ENCODE results near the gene CAPN8.
A peak's percentile ranks its signal among the peaks of the same experiment; 100 is the strongest.

Gene CAPN8

GRCh38 chr1:223665592-223666312 lies at the start of gene CAPN8:
Gene CAPN8, minus strand, starts transcription at chr1:223665701. Its CDS starts 55 bp downstream, at chr1:223665646.
- DNase-seq = no peak

DNA sequence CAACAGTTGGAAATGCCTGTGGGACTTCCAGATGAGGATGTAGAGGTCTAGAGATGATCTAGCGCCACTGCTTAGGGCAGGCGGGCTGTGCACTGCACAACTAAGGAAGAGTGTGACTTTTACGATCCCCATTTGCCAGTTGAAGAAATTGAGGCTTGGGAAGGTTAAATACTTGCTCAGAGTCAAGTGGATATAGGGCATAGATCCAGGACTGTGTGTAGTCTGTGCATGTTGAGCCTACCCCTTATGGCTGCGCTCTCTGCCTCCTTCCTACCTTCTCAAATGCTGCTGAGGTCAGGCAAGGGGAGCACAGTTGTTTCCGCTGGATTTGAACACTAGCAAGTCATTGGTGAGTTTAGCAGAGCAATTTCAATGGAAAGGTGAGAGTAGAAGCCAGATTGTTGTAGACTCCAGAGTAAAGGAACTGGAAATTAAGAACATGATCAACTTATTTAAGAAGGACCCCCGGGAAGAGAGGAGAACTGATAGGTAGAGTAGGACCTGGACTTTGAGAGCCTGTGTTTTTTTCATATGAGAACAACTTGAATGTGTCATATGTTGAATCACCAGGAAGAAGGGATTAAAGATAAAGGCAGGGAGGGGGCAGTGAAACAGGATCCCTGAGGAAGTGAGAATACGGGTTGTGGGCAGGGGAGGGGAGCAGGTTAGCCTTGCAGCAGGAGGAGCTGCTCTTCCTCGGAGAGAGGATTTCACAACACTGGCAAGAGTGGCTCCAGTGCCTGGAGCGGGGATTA lies 49.5 kb upstream of the CAPN8 start:
- no peak for DNase-seq

DNA sequence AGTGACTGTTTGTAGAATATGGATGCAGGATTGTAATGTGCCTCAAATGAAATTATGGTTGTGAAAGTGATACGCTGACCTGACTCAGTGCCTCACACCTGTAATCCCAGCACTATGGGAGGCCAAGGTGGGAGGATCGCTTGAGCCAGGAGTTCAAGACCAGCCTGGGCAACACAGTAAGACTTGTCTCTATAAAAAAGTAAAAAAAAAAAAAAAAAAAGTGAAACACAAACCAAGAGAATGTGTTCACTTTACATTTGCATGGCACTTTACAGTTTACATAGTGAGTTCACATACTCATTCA lies 48.9 kb upstream of the CAPN8 start:
- DNase-seq = no peak

GRCh38 chr1:223713546-223714420 lies 48.3 kb upstream of the CAPN8 start:
- DNase-seq = no peak

DNA sequence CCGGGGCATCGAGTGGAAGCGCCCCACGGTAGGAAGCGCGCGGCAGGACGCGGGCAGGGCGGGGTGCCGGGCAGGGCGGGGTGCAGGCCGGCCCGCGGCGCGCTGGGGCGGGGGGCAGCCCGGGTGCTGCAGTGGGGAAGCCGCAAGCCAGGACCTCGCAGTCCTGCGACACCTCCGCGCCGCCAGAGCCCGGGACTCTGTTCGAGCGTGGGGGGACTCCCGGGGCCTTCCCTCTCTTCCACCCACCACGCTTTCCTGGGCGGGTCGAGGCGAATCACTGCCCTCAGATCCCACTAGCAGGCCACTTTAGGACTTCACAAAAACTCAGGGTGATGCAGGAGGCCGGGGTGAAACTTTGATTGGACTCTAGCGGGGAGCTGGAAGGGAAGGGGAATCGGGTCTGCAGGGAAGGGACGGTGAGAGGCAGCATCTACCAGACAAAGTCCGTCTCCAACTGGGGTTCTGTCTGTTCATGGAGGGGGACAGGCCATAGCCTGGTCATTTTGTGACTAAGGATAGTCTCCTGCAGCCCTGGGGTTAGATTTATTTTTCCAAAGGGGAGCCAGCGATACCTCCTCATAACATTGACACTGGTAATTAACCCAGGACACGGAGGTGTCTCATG lies 47.5 kb upstream of the CAPN8 start:
- peak; percentile 58 for DNase-seq

DNA sequence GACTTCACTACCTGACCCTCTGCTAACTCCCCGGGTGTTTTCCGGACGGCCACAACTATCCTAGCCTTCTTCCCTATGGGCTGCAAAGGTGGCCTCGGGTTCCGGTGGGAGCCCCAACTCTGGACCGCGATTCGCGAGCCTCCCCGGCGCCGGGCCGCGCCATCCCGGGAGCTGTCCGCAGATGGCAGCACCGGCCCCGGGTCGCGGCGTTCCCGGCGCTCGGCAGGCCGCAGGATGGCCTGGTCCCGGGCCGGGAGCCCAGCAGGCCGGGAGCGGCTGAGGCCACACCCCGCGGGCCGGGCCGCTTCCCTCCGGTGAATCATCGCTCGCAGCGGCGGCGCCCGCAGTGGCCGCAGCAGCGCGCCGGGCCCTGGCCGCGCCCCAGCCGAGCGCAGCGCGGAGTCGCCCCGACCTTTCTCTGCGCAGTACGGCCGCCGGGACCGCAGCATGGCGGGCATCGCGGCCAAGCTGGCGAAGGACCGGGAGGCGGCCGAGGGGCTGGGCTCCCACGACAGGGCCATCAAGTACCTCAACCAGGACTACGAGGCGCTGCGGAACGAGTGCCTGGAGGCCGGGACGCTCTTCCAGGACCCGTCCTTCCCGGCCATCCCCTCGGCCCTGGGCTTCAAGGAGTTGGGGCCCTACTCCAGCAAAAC lies 46.8 kb upstream of the CAPN8 start, which contains the start of gene CAPN2:
Gene CAPN2, plus strand, starts transcription at position 346 of the 656 bp plus-strand sequence. Its CDS starts 102 bp downstream, at position 448.
- DNase-seq = peak; percentile 55

- no peak for DNase-seq
Measured at GRCh38 chr1:223711747-223712193, 46.3 kb upstream of the CAPN8 start.

DNA sequence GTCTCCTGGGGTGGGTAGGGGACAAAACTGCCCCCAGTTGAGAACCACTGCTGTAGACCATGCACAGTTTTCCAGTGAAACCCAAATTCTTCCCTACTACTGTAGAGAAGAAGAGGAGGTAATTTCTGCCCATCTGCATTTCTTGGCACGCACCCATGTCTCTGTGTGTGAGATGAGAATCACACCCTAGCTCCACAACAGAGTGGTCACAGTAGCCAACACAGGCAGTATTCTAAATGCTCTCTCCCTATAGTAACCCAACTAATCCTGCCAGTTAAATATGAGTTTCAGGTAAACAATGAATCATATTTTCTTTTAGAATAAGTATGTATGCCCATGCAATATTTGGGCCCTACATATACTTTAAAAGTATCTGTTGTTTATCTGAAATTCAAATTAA lies 45.7 kb upstream of the CAPN8 start:
- DNase-seq = no peak

DNA sequence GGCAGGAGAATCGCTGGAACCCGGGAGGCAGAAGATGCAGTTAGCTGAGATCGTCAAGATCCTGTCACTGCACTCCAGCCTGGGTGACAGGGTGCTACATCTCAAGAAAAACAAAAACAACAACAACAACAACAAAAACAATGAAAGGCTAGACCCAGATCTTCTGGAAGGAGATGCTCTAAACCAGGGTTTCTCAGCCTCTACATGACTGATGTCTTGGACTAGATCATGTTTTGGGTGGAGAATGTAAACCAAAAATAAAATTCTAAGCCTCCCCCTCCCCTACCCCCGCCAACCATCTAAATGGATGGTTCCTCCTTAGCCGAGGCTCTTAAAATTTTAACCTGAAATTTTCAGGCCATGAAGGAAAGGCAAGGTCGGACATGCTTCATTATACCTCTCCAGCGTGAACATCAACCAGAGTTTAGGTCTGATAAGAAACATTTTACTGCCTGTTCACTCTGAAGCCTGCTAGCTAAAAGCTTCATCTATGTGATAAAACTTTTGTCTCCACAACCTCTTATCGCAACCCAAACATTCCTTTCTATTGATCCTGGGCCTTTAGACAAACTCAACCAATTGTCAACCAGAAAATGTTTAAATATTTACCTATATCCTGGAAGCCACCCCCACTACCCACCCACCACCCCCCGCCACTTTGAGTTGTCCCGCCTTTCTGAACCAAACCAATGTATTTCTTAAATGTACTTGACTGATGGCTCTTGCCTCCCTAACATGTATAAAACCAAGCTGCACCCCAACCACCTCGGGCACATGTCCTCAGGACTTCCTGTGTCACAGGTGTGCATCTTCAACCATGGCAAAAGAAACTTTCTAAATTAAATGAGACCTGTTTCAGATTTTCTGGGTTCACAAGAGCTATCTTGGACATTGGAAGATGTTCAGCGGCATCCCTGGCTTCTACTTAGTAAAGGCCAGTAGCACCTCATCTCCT lies 45.0 kb upstream of the CAPN8 start:
- DNase-seq = no peak

- DNase-seq = no peak
Measured at GRCh38 chr1:223709598-223709997, 44.1 kb upstream of the CAPN8 start.

GRCh38 chr1:223708651-223709268 lies 43.3 kb upstream of the CAPN8 start:
- DNase-seq = no peak

GRCh38 chr1:223708001-223708359 lies 42.5 kb upstream of the CAPN8 start:
- DNase-seq = no peak

GRCh38 chr1:223707256-223708000 lies 41.9 kb upstream of the CAPN8 start:
- DNase-seq = no peak

DNA sequence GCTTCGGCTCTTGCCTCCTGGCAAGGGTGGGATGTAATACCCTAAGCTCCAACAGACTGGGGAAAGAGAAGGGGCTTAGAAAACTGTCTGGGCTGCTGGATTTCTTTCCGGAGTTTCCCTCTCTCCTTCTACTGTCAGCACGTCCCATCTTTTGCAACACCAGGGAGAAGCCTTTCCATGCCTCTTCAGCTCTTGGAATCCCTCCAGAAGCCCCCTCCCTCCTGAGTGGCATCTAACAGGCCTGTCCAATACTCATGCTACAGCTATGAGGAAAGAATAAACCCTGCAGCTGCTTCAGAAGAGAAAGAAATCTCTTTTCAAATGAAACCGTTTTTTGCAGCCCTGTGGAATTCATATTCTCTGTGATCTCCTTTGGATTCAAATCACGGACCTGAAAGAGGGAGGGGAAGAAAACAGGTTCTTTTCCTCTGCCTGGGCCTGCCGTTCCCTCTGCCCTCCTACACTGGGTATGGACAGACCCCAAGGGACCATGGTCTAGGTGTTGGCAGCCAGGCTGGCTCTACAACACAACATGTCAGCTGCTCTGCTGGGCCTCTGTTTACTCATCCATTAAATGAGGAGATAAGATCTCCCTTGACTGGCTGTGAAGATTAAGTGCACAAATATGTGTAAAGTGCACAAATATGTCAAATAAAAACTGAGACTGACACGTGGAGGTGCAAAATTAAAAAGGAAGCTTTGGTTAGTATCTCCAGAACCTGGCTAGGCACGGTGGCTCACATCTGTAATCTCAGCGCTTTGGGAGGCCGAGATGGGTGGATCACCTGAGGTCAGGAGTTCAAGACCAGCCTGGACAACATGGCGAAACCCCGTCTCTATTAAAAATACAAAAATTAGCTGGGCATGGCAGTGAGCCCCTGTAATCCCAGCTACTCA lies 40.8 kb upstream of the CAPN8 start:
- no peak for DNase-seq

DNA sequence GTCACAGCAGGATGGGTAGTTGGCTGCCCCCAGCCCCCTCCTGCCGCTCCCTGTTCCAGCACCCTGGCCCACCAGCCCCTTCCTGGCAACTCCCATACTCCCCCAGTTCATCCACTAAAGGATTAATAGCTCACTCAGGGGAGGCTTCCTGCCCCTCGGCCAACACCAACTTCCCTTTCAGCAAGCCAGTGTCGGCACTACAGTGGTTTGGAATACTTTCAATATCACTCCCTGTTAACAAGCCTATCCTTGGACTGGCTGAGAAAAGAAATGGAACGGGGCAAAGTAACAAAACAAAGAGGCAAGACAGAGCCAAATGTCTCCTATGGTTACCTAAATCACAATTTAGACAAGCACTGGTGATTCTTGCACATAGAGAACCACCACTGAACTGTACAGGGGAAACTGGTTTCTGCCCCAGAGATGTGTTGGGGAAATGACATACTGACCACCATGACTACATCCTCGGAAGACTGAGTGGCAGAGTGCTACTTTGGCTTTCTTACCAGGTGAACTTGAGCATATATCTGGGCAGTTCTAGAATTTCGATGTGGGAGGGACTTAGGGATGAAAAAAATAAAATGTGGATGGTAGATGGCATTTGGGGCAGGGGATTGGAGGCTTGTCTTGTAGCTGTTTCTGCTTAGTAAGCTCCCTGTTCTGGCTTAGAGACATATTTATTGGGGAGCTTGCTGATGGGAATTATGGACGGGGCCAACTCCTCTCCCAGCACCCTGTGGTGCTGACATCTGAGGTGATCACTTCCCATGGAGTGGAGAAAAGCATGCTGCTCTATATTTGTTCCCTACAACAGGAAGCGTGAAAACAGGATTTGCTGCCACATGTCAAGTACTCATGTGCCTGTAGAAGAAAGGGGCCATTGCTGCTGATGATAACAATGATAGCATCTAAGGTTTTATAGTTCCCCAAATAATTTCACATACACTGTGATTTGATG lies 39.7 kb upstream of the CAPN8 start:
- no peak for DNase-seq

DNA sequence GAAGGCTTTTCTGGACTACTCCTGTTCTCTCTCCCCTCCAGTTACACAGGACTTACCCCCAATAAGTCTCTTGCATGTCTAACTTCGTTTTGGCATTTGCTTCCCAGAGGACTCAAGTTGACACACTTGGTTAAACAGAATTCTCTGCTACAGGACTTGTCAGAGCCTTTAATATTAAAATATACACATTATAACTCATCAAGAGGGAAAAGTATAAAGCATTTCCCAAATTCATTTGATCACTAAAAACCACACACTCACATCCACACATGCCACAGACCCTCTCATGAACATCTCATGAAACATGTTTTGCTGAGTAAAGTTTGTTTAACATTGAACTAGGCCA lies 38.1 kb upstream of the CAPN8 start:
- DNase-seq = no peak

GRCh38 chr1:223702735-223703667 lies 37.5 kb upstream of the CAPN8 start:
- no peak for DNase-seq

Measured in activated naive CD4-positive, alpha-beta T cell treated with Interleukin-2 at 50 U/mL for 16 hours (primary cell).